GM18520 (cell line): ENCODE results near the gene ANO4.

Experiments
- ATAC-seq: cut with Tn5 transposase; IDR thresholded peaks from one replicate; pipeline ENCODE4 v1.9.1; 2021; ENCODE audit not compliant: unreplicated experiment

The ANO4 gene

GRCh38 chr12:101173197-101173749, 378.7 kb downstream of the ANO4 start:
- no peak for ATAC-seq

- no peak for ATAC-seq
Observed at GRCh38 chr12:101174541-101174940, 380.0 kb downstream of the ANO4 start.
